ENCODE results near the gene SERINC1. TPM values are rescaled to one million over a fixed set of nuclear protein-coding genes. Genes with fewer than 3 reads are reported as not detected.

SERINC1 gene
- total and polyA plus RNA-seq, 9 of the 15 experiments (the other 6 are each of a cell fraction or from before 2014, with no cell fraction given) = 28.8 to 64.6 (median 39.7) TPM

Small RNA genes within 50 kb of the gene (small RNA-seq; reads per million reads assigned to genes)
- not detected for gene Z99129.1

Other genes starting within 250 kb of the SERINC1 start
- 22.8 and 23.2 TPM in 2 replicates for gene HSF2, start 72.2 kb downstream of the SERINC1 start, total RNA-seq (2014; rRNA removed)
- 29.7 and 31.1 TPM in 2 replicates for gene HSF2, start 72.2 kb downstream of the SERINC1 start, total RNA-seq (2014; rRNA removed; fragmentation: Illumina TruSeq; extraction: Trizol)
- 25.2 and 26.1 TPM in 2 replicates for gene HSF2, start 72.2 kb downstream of the SERINC1 start, total RNA-seq (2015; rRNA removed; fragmentation: Illumina TruSeq; extraction: Trizol)
- gene HSF2, start 72.2 kb downstream of the SERINC1 start, total RNA-seq (2021) = 19.1 and 19.7 TPM in 2 replicates
- 67.8 and 73.1 TPM in 2 replicates for gene HSF2, start 72.2 kb downstream of the SERINC1 start, polyA plus RNA-seq (2011; rRNA removed)
- gene HSF2, start 72.2 kb downstream of the SERINC1 start, polyA plus RNA-seq (2014; fragmentation: Illumina TruSeq; extraction: Trizol) = 26.3 and 29.2 TPM in 2 replicates
- 10 to 100 TPM; 27.2 to 39.0 TPM for gene HSF2, start 72.2 kb downstream of the SERINC1 start, polyA plus RNA-seq (2014; fragmentation: Nextera tagmentation; extraction: Ambion mirVana)
- gene HSF2, start 72.2 kb downstream of the SERINC1 start, polyA plus RNA-seq (2014; rRNA removed) = 30.7 and 33.4 TPM in 2 replicates
- 14.8 and 17.8 TPM in 2 replicates for gene PKIB, start 138.6 kb upstream of the SERINC1 start, total RNA-seq (2014; rRNA removed)
- 37.5 and 37.8 TPM in 2 replicates for gene PKIB, start 138.6 kb upstream of the SERINC1 start, total RNA-seq (2014; rRNA removed; fragmentation: Illumina TruSeq; extraction: Trizol)
- 29.4 and 30.0 TPM in 2 replicates for gene PKIB, start 138.6 kb upstream of the SERINC1 start, total RNA-seq (2015; rRNA removed; fragmentation: Illumina TruSeq; extraction: Trizol)
- 18.7 and 21.9 TPM in 2 replicates for gene PKIB, start 138.6 kb upstream of the SERINC1 start, total RNA-seq (2021)
- gene PKIB, start 138.6 kb upstream of the SERINC1 start, polyA plus RNA-seq (2011; rRNA removed) = 23.3 and 28.3 TPM in 2 replicates
- 23.9 and 29.8 TPM in 2 replicates for gene PKIB, start 138.6 kb upstream of the SERINC1 start, polyA plus RNA-seq (2014; fragmentation: Illumina TruSeq; extraction: Trizol)
- gene PKIB, start 138.6 kb upstream of the SERINC1 start, polyA plus RNA-seq (2014; fragmentation: Nextera tagmentation; extraction: Ambion mirVana) = 10 to 100 TPM; 26.6 to 27.4 TPM
- 21.0 and 26.3 TPM in 2 replicates for gene PKIB, start 138.6 kb upstream of the SERINC1 start, polyA plus RNA-seq (2014; rRNA removed)